Stomach (tissue), 9 donors: Measurements from ENCODE around the gene GOLGA3. TPM values are rescaled to one million over a fixed set of nuclear protein-coding genes. Genes with fewer than 3 reads are reported as not detected.

Source experiments
- DNase-seq, 2 donors: peaks; one replicate each; pipeline versions ENCODE4 v3.0.0 to v3.0.0-alpha.2; 2013 to 2019
- H3K27ac ChIP-seq, 5 donors: fragments of 200-600 bp in 4 of 5; sonication (generic) in 4 of 5; one replicate each; pipeline ENCODE4 v1.5.1; 2013 to 2019; ENCODE audit warnings: mild to moderate bottlenecking in 1 of 5, moderate library complexity in 1 of 5
- H3K27me3 ChIP-seq, 3 donors: fragments of 200-600 bp; sonication (generic); one replicate each; pipeline ENCODE4 v1.5.1; 2017 to 2019; ENCODE audit warnings: mixed run types in 1 of 3
- H3K36me3 ChIP-seq, 4 donors: fragments of 200-600 bp; sonication (generic); 1 replicate in 3 of 4; 2 replicates in 1 of 4; pipeline ENCODE4 v1.5.1; 2016 to 2019
- H3K4me1 ChIP-seq, 4 donors: fragments of 200-600 bp; sonication (generic); one replicate each; pipeline ENCODE4 v1.5.1; 2016 to 2019
- H3K4me3 ChIP-seq, 4 donors: fragments of 200-600 bp; sonication (generic) in 3 of 4; one replicate each; pipeline ENCODE4 v1.5.1; 2016 to 2019; ENCODE audit warnings: mild to moderate bottlenecking in 1 of 4
- H3K9me3 ChIP-seq, 4 donors: fragments of 200-600 bp; sonication (generic); one replicate each; pipeline ENCODE4 v1.5.1; 2016 to 2019
- EP300 ChIP-seq: sonication (generic); formaldehyde crosslinking; IDR thresholded peaks from one replicate; pipeline ENCODE4 v1.6.1; 2017; ENCODE audit warnings: antibody characterized with exemption
- POLR2A ChIP-seq, 4 donors: fragments of 450-650 bp; IDR thresholded peaks; one replicate each; pipeline ENCODE4 v1.6.1; 2016; ENCODE audit warnings: antibody characterized with exemption in 4 of 4, control low read depth in 2 of 4, mild to moderate bottlenecking in 1 of 4, moderate library complexity in 1 of 4
- POLR2AphosphoS5 ChIP-seq, 3 donors: sonication (generic); formaldehyde crosslinking; IDR thresholded peaks; one replicate each; pipeline ENCODE4 v1.6.1; 2016; ENCODE audit warnings: antibody characterized with exemption in 3 of 3
- WGBS, 5 donors: extraction: QIAGEN DNeasy Blood & Tissue Kit in 3 of 5; methylation state at CpG; one replicate each; pipeline versions ENCODE4 v1.1.5 to v1.1.7; 2013 to 2018; 5-methylcytosine and 5-hydroxymethylcytosine counted together
- intact Hi-C: fragments of 100-400 bp; cut with DNase I; formaldehyde crosslinking; loops from one replicate; pipeline ENCODE4 v1.15.1; 2023; ENCODE audit warnings: low total_unique reads
- polyA plus RNA-seq, 3 donors: library from polyadenylated mRNA; stranded (reverse); fragments of 200-250 nt; gene quantifications; one replicate each; pipeline ENCODE4 v1.2.3, GENCODE V29; 2013
- total RNA-seq, 5 donors: library from RNA; depleted of rRNA; stranded (reverse); fragments of >200 nt; gene quantifications; one replicate each; pipeline versions ENCODE4 v1.1.0 to v1.2.3, GENCODE V29; 2014 to 2016
- TF ChIP-seq, protein P1 (sequence below), 7 experiments: fragments of 450-650 bp in 4 of 7; fragments of 200-600 bp in 3 of 7; sonication (generic) in 3 of 7; IDR thresholded peaks; one replicate each; pipeline ENCODE4 v1.5.1; 2016 to 2019; ENCODE audit warnings: antibody characterized with exemption in 7 of 7, control low read depth in 2 of 7, mild to moderate bottlenecking in 1 of 7
- donor health status: healthy with polysubstance abuse.
- donor health status: Bipolar disorder and iron deficiency.
- donor health status: healthy.

GOLGA3 gene
- total and polyA plus RNA-seq, 8 donors = 8.8 to 204 (median 55.3) TPM

DNA sequence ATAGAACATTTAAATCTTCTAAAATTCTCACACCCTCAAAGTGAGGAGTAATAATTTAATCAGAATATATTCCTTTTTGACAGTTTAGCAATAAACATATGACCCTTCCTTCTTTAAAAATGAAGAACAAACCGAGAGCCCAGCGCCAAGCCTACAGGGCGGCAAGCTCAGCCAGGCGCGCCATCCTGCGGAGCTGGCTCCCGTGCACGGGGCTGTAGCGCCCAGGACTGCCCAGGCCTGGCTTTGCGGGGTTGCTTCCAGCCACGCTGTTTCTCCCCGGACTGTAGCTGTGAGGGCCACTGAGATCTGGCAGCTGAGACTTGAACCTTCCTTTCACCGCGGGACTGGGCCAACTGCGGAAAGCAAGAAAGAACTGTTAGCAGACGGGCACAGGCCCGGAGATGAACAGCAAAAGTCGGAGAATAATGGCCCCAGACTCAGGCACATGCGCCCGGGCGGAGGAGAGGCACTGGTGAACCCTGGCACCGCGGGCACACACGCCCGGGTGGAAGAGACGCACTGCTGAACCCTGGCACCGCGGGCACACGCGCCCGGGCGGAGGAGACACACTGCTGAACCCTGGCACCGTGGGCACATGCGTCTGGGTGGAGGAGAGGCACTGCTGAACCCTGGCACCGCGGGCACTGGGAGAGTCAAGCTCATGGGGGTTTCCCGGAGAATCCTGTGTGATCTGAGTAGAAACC lies 101.4 kb downstream of the GOLGA3 start:
- Histone ChIP-seq H3K9me3 (no peaks in the 10 kb centered on the region), H3K4me1 (no peaks in the 10 kb centered on the region), H3K27ac (no peak overlapping the region), H3K4me3 (no peak overlapping the region), H3K36me3 (peaks cover 91 to 97% (median 96%) of the 10 kb centered on the region in 4 donors), H3K27me3 (no peaks in the 10 kb centered on the region)
- 91 to 96% (median 94%) methylated on average over 34 to 37 of the region's 37 CpGs for WGBS, 5 donors
- DNase-seq = no peak
- intact Hi-C loops = no loop called here
- no peak for TF ChIP-seq EP300
- TF ChIP-seq, protein P1, sequence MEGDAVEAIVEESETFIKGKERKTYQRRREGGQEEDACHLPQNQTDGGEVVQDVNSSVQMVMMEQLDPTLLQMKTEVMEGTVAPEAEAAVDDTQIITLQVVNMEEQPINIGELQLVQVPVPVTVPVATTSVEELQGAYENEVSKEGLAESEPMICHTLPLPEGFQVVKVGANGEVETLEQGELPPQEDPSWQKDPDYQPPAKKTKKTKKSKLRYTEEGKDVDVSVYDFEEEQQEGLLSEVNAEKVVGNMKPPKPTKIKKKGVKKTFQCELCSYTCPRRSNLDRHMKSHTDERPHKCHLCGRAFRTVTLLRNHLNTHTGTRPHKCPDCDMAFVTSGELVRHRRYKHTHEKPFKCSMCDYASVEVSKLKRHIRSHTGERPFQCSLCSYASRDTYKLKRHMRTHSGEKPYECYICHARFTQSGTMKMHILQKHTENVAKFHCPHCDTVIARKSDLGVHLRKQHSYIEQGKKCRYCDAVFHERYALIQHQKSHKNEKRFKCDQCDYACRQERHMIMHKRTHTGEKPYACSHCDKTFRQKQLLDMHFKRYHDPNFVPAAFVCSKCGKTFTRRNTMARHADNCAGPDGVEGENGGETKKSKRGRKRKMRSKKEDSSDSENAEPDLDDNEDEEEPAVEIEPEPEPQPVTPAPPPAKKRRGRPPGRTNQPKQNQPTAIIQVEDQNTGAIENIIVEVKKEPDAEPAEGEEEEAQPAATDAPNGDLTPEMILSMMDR (IDR thresholded peaks at IDR 0.05) = no peak
- TF ChIP-seq POLR2A (IDR thresholded peaks at IDR 0.05) = no peak
- no peak for TF ChIP-seq POLR2AphosphoS5 (IDR thresholded peaks at IDR 0.05)

DNA sequence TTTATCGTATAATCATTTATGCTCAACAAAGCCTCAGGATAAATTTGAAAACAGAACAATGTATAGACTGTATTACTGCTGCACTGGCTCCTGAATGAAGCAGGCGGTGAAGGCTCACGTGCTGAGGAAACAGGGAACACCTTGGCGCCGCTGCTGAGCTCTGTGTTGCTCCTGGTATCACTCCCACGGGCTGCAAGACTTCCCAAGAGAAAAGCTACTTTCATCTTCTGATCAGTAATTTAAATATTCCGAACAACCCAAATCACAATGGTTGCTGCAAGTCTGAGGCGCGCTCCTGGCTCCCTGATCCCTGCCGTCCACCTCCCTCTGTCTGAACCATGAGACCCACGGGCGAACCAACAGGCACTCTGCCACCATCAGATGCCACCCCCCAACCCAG lies 102.3 kb downstream of the GOLGA3 start:
- H3K4me3 ChIP-seq = no peak overlapping the region
- H3K9me3 ChIP-seq = no peaks in the 10 kb centered on the region
- intact Hi-C loops = no loop called here
- TF ChIP-seq EP300 = no peak
- no peak for TF ChIP-seq POLR2A (IDR thresholded peaks at IDR 0.05)
- no peak for TF ChIP-seq POLR2AphosphoS5 (IDR thresholded peaks at IDR 0.05)
- TF ChIP-seq, protein P1 (IDR thresholded peaks at IDR 0.05) = no peak
- H3K4me1 ChIP-seq = no peaks in the 10 kb centered on the region
- H3K36me3 ChIP-seq = peaks cover 82 to 97% (median 96%) of the 10 kb centered on the region in 4 donors
- no peaks in the 10 kb centered on the region for H3K27me3 ChIP-seq
- no peak overlapping the region for H3K27ac ChIP-seq
- 94 to 96% (median 95%) methylated on average over 12 of the region's 12 CpGs for WGBS, 5 donors
- DNase-seq = no peak

DNA sequence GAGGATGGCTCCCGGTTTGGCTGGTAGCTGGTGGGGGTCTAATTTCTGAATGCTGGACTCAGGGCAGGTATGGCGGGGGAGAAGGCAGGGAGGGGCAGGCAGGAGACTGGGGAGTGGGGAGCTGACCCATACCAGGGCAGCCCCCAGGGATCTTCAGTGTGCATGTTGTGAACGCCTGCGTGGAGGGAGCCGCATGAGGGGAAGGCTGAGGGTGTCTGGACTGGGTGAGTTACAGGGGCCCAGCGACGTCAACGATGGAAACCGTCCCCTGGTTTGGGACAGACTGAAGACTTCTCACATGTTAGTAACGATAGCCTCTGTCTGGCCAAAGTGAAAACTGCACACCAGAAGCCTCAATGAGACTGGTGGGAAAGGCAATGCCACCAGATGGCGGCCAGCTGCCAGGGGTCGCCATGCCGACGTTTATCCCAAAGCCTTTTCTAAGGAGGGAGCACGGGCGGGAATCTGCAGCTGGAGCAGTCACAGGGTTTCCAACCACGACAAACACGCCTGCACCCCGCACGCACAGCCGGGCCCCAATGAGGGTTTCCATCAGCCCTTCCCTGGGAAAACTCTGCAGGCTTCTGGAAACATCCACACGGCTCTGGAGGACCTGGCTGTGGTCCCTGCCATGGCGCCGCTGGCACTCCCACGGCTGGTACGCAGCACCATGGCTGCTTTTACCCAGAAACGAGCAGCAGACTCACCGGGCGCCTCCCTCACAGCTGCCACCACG lies 104.0 kb downstream of the GOLGA3 start:
- intact Hi-C loops = no loop called here
- Histone ChIP-seq H3K36me3 (peaks cover 76 to 97% (median 96%) of the 10 kb centered on the region in 4 donors), H3K4me3 (no peak overlapping the region), H3K4me1 (no peaks in the 10 kb centered on the region), H3K27me3 (no peaks in the 10 kb centered on the region), H3K27ac (no peak overlapping the region), H3K9me3 (no peaks in the 10 kb centered on the region)
- DNase-seq = no peak
- WGBS, 5 donors = 86 to 93% (median 88%) methylated on average over 29 to 30 of the region's 30 CpGs
- TF ChIP-seq, protein P1 (IDR thresholded peaks at IDR 0.05) = no peak
- TF ChIP-seq POLR2AphosphoS5 (IDR thresholded peaks at IDR 0.05) = no peak
- no peak for TF ChIP-seq POLR2A (IDR thresholded peaks at IDR 0.05)
- no peak for TF ChIP-seq EP300

DNA sequence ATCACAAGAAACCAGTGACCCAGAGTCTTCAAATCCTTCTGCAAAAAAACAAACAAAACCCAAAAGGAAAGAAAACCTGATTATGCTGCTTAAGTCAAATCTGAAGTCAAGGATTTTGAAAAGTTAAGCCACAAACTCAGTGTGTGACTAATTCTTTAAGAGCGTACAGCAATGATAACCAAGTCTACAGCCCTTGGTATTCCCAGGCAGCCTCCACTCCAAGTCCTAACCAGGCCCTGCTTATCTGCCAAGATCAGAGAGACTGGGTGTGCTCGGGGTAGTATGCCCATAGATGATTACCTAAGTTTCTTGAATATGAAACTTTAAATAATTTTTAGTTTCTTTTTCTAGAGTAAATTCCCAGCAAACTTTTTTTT lies 104.9 kb downstream of the GOLGA3 start:
- no peaks in the 10 kb centered on the region for H3K4me1 ChIP-seq
- no peaks in the 10 kb centered on the region for H3K27me3 ChIP-seq
- no peaks in the 10 kb centered on the region for H3K9me3 ChIP-seq
- no peak overlapping the region for H3K27ac ChIP-seq
- intact Hi-C loops = no loop called here
- no peak for DNase-seq
- H3K36me3 ChIP-seq = peaks cover 79 to 100% (median 100%) of the 10 kb centered on the region in 4 donors
- TF ChIP-seq, protein P1 (IDR thresholded peaks at IDR 0.05) = no peak
- TF ChIP-seq EP300 (no peak), POLR2AphosphoS5 (IDR thresholded peaks at IDR 0.05) (no peak), POLR2A (IDR thresholded peaks at IDR 0.05) (no peak)
- no peak overlapping the region for H3K4me3 ChIP-seq
- WGBS, 5 donors = 73 to 89% (median 83%) methylated on average over 2 of the region's 2 CpGs
